ENCODE measurements around the gene DRAP1.

DRAP1 gene

GRCh38 chr11:65883786-65884715, 35.2 kb upstream of the DRAP1 start:
- H4K20me1 ChIP-seq (ENCODE audit: insufficient read depth, low read length, poor library complexity, severe bottlenecking) = peaks cover 6% of the 10 kb centered on the region
- H3K36me3 ChIP-seq (ENCODE audit: insufficient read depth, low read length) = peaks cover 11% of the 10 kb centered on the region; the same call in 1 of the 2 replicates
- H3K4me3 ChIP-seq (ENCODE audit: low read length, poor library complexity, severe bottlenecking) = no peak overlapping the region
- peak overlapping the region; percentile 92 for H3K4me2 ChIP-seq (ENCODE audit: low read depth, low read length, poor library complexity, severe bottlenecking)
- no peak overlapping the region for H2AFZ ChIP-seq (ENCODE audit: low read length)
- no peaks in the 10 kb centered on the region for H3K27me3 ChIP-seq (ENCODE audit: insufficient read depth, low read length, poor library complexity, severe bottlenecking)
- H3K4me1 ChIP-seq (ENCODE audit: insufficient read depth, low read length, poor library complexity, severe bottlenecking) = peaks cover 60% of the 10 kb centered on the region
- H3K79me2 ChIP-seq (ENCODE audit: insufficient read depth, low read length) = peaks cover 41% of the 10 kb centered on the region
- H3K9ac ChIP-seq (ENCODE audit: low read depth, low read length, poor library complexity, severe bottlenecking) = no peak overlapping the region
- H3K9me3 ChIP-seq (ENCODE audit: insufficient read depth, low read depth, low read length) = no peaks in the 10 kb centered on the region
- no peaks in the 10 kb centered on the region for H3K9me2 ChIP-seq (replicated peaks; ENCODE audit: low read depth, low read length)
- no peaks in the 10 kb centered on the region for H3F3A ChIP-seq (ENCODE audit: low read depth)
- no peak for TF ChIP-seq CTCF (conservative IDR thresholded peaks at IDR 0.05; ENCODE audit: low read length)
- no peak for TF ChIP-seq EZH2phosphoT487 (IDR thresholded peaks at IDR 0.05; ENCODE audit: borderline replicate concordance)

- Histone ChIP-seq H3K9me3 (ENCODE audit: insufficient read depth, low read depth, low read length) (no peaks in the 10 kb centered on the region), H3K4me2 (ENCODE audit: low read depth, low read length, poor library complexity, severe bottlenecking) (peak overlapping the region; percentile 92), H3K36me3 (ENCODE audit: insufficient read depth, low read length) (peaks cover 11% of the 10 kb centered on the region; the same call in 1 of the 2 replicates), H3K4me1 (ENCODE audit: insufficient read depth, low read length, poor library complexity, severe bottlenecking) (peaks cover 60% of the 10 kb centered on the region), H3K4me3 (ENCODE audit: low read length, poor library complexity, severe bottlenecking) (peak overlapping the region; percentile 57), H3K9me2 (replicated peaks; ENCODE audit: low read depth, low read length) (no peaks in the 10 kb centered on the region), H3F3A (ENCODE audit: low read depth) (no peaks in the 10 kb centered on the region), H2AFZ (ENCODE audit: low read length) (no peak overlapping the region), H3K27me3 (ENCODE audit: insufficient read depth, low read length, poor library complexity, severe bottlenecking) (no peaks in the 10 kb centered on the region), H3K79me2 (ENCODE audit: insufficient read depth, low read length) (peaks cover 41% of the 10 kb centered on the region), H3K9ac (ENCODE audit: low read depth, low read length, poor library complexity, severe bottlenecking) (peak overlapping the region; percentile 53), H4K20me1 (ENCODE audit: insufficient read depth, low read length, poor library complexity, severe bottlenecking) (peaks cover 6% of the 10 kb centered on the region)
- TF ChIP-seq CTCF (conservative IDR thresholded peaks at IDR 0.05; ENCODE audit: low read length) (peak; percentile 100), EZH2phosphoT487 (IDR thresholded peaks at IDR 0.05; ENCODE audit: borderline replicate concordance) (no peak)
These were observed 34.5 kb upstream of the DRAP1 start for GRCh38 chr11:65884716-65885092.

- peaks cover 60% of the 10 kb centered on the region for H3K4me1 ChIP-seq (ENCODE audit: insufficient read depth, low read length, poor library complexity, severe bottlenecking)
- no peaks in the 10 kb centered on the region for H3K27me3 ChIP-seq (ENCODE audit: insufficient read depth, low read length, poor library complexity, severe bottlenecking)
- H3K79me2 ChIP-seq (ENCODE audit: insufficient read depth, low read length) = peaks cover 41% of the 10 kb centered on the region
- no peaks in the 10 kb centered on the region for H3F3A ChIP-seq (ENCODE audit: low read depth)
- peaks cover 11% of the 10 kb centered on the region; the same call in 1 of the 2 replicates for H3K36me3 ChIP-seq (ENCODE audit: insufficient read depth, low read length)
- H3K4me3 ChIP-seq (ENCODE audit: low read length, poor library complexity, severe bottlenecking) = peak overlapping the region; percentile 57
- H3K9me2 ChIP-seq (replicated peaks; ENCODE audit: low read depth, low read length) = no peaks in the 10 kb centered on the region
- peaks cover 6% of the 10 kb centered on the region for H4K20me1 ChIP-seq (ENCODE audit: insufficient read depth, low read length, poor library complexity, severe bottlenecking)
- H3K9me3 ChIP-seq (ENCODE audit: insufficient read depth, low read depth, low read length) = no peaks in the 10 kb centered on the region
- H3K4me2 ChIP-seq (ENCODE audit: low read depth, low read length, poor library complexity, severe bottlenecking) = peak overlapping the region; percentile 92
- no peak overlapping the region for H2AFZ ChIP-seq (ENCODE audit: low read length)
- peak overlapping the region; percentile 53 for H3K9ac ChIP-seq (ENCODE audit: low read depth, low read length, poor library complexity, severe bottlenecking)
- TF ChIP-seq CTCF (conservative IDR thresholded peaks at IDR 0.05; ENCODE audit: low read length) (no peak), EZH2phosphoT487 (IDR thresholded peaks at IDR 0.05; ENCODE audit: borderline replicate concordance) (no peak)
These were observed 34.0 kb upstream of the DRAP1 start for GRCh38 chr11:65885231-65885630.
